ENCODE results near the gene DENR. TPM values are rescaled to one million over a fixed set of nuclear protein-coding genes. Genes with fewer than 3 reads are reported as not detected.
"Not testable (repeated sequence)": the region's sequence is repeated elsewhere in the genome, so short reads cannot be mapped to it uniquely, and the experiment has no call there.

The DENR gene
- total RNA-seq, 1 donor from 2014 or later, result 67.0 TPM

GRCh38 chr12:122740351-122740750 is 12.3 kb upstream of the DENR start:
- no peak overlapping the region for H3K4me3 Mint-ChIP-seq
- H3K27ac Mint-ChIP-seq (ENCODE audit: unreplicated experiment), result peak overlapping the region; percentile 51
- H3K27me3 Mint-ChIP-seq (ENCODE audit: low read depth), result no peaks in the 10 kb centered on the region
- H3K9me3 Mint-ChIP-seq, result no peaks in the 10 kb centered on the region
- no peak for TF ChIP-seq CTCF (conservative IDR thresholded peaks at IDR 0.05)
- no peak for DNase-seq (ENCODE audit: low read depth, low spot score)
- no peaks in the 10 kb centered on the region for H3K4me1 Mint-ChIP-seq
- no peaks in the 10 kb centered on the region for H3K36me3 Mint-ChIP-seq (ENCODE audit: low read depth)

- no peak for DNase-seq (ENCODE audit: low read depth, low spot score)
- H3K27me3 Mint-ChIP-seq (ENCODE audit: low read depth), result no peaks in the 10 kb centered on the region
- no peak overlapping the region for H3K4me3 Mint-ChIP-seq
- TF ChIP-seq CTCF (conservative IDR thresholded peaks at IDR 0.05), result no peak
- no peaks in the 10 kb centered on the region for H3K9me3 Mint-ChIP-seq
- H3K27ac Mint-ChIP-seq (ENCODE audit: unreplicated experiment), result no peak overlapping the region
- H3K36me3 Mint-ChIP-seq (ENCODE audit: low read depth), result no peaks in the 10 kb centered on the region
- H3K4me1 Mint-ChIP-seq, result no peaks in the 10 kb centered on the region
These were observed 8.6 kb upstream of the DENR start for GRCh38 chr12:122743895-122744525.

- Mint-ChIP-seq H3K4me3 (no peak overlapping the region), H3K4me1 (peaks cover 16% of the 10 kb centered on the region), H3K9me3 (no peaks in the 10 kb centered on the region), H3K36me3 (ENCODE audit: low read depth) (no peaks in the 10 kb centered on the region), H3K27me3 (ENCODE audit: low read depth) (no peaks in the 10 kb centered on the region), H3K27ac (ENCODE audit: unreplicated experiment) (peak overlapping the region; percentile 19)
- no peak for TF ChIP-seq CTCF (conservative IDR thresholded peaks at IDR 0.05)
- DNase-seq (ENCODE audit: low read depth, low spot score), result no peak
These were observed 5.1 kb upstream of the DENR start for GRCh38 chr12:122747224-122748135.

GRCh38 chr12:122749569-122750332 is 2.9 kb upstream of the DENR start:
- H3K27ac Mint-ChIP-seq (ENCODE audit: unreplicated experiment), result no peak overlapping the region
- H3K4me3 Mint-ChIP-seq, result peak overlapping the region; percentile 21
- DNase-seq (ENCODE audit: low read depth, low spot score), result no peak
- no peak for TF ChIP-seq CTCF (conservative IDR thresholded peaks at IDR 0.05)
- no peaks in the 10 kb centered on the region for H3K36me3 Mint-ChIP-seq (ENCODE audit: low read depth)
- peaks cover 34% of the 10 kb centered on the region for H3K4me1 Mint-ChIP-seq
- no peaks in the 10 kb centered on the region for H3K9me3 Mint-ChIP-seq
- H3K27me3 Mint-ChIP-seq (ENCODE audit: low read depth), result no peaks in the 10 kb centered on the region

- Mint-ChIP-seq H3K4me1 (peaks cover 37% of the 10 kb centered on the region), H3K4me3 (peak overlapping the region; percentile 95), H3K27ac (ENCODE audit: unreplicated experiment) (peak overlapping the region; percentile 72)
- not testable (repeated sequence) for H3K36me3 Mint-ChIP-seq (ENCODE audit: low read depth); DNase-seq (ENCODE audit: low read depth, low spot score); H3K27me3 Mint-ChIP-seq (ENCODE audit: low read depth); H3K9me3 Mint-ChIP-seq
These were observed 1.7 kb upstream of the DENR start for GRCh38 chr12:122750781-122751515.

Data from neural crest cell (in vitro differentiated cells).